Panc1 (cell line): ENCODE measurements around the gene MCF2. TPM values are rescaled to one million over a fixed set of nuclear protein-coding genes. Genes with fewer than 3 reads are reported as not detected.

Experiments
- ATAC-seq: fragments of 200-7000 bp; cut with Tn5 transposase; 2 replicates; pipeline ENCODE4 v1.9.1; 2020; ENCODE audit warnings: mild to moderate bottlenecking, moderate library complexity
- BruUV-seq: library from RNA; stranded (reverse); fragments of 400-500 nt; replicated peaks from 2 replicates; lab custom pipeline; 2021; lab: Mats Ljungman, UMichigan
- CTCF ChIA-PET: fragments of 300-600 bp; sonication (Branson Sonifier 250); formaldehyde crosslinking; loops from one replicate; lab custom pipeline; 2022; ENCODE audit warnings: antibody characterized with exemption; lab: Charles Lee
- POLR2A ChIA-PET: fragments of 300-600 bp; sonication (Branson Sonifier 250); formaldehyde crosslinking; loops from one replicate; lab custom pipeline; 2022; ENCODE audit warnings: antibody characterized with exemption; lab: Charles Lee
- DNase-seq: peaks from one replicate; pipeline ENCODE4 v3.0.0-alpha.2; 2010; ENCODE audit warnings: low read depth, low spot score
- H3K27ac ChIP-seq: 2 replicates; pipeline ENCODE4 v1.5.1; 2011; ENCODE audit warnings: mild to moderate bottlenecking, low read length, inconsistent platforms
- H3K27me3 ChIP-seq: fragments of 200-500 bp; sonication (Bioruptor generic); 2 replicates; pipeline ENCODE4 v1.6.0; 2014; ENCODE audit warnings: low read length, inconsistent platforms; ENCODE audit not compliant: control insufficient read depth, insufficient read depth
- H3K36me3 ChIP-seq: fragments of 200-500 bp; sonication (Bioruptor generic); 2 replicates; pipeline ENCODE4 v1.5.1; 2014; ENCODE audit warnings: inconsistent platforms, mild to moderate bottlenecking, low read length, moderate library complexity; ENCODE audit not compliant: control insufficient read depth, insufficient read depth
- H3K4me1 ChIP-seq: 2 replicates; pipeline ENCODE4 v1.5.1; 2011; ENCODE audit warnings: inconsistent platforms, mild to moderate bottlenecking, low read length, moderate library complexity; ENCODE audit not compliant: control insufficient read depth, insufficient read depth
- H3K4me3 ChIP-seq, 2 experiments: 2 replicates each; pipeline ENCODE4 v1.5.1; 2011 to 2012; ENCODE audit warnings: low read depth in 2 of 2, low read length in 2 of 2, mild to moderate bottlenecking in 2 of 2, inconsistent platforms in 1 of 2, moderate library complexity in 1 of 2
- H3K9me3 ChIP-seq: fragments of 200-500 bp; sonication (Bioruptor generic); 2 replicates; pipeline ENCODE4 v1.5.1; 2014; ENCODE audit warnings: low read depth, mild to moderate bottlenecking, inconsistent platforms, low read length, moderate library complexity; ENCODE audit not compliant: control insufficient read depth, insufficient read depth
- CTCF ChIP-seq: fragments of 450-650 bp; IDR thresholded peaks from 2 replicates; pipeline ENCODE4 v1.5.1; 2017; ENCODE audit warnings: mild to moderate bottlenecking
- POLR2AphosphoS5 ChIP-seq: IDR thresholded peaks from 2 replicates; pipeline ENCODE4 v1.6.1; 2012; ENCODE audit warnings: mild to moderate bottlenecking, low read depth, low read length, moderate library complexity
- SIN3A ChIP-seq: IDR thresholded peaks from 2 replicates; pipeline ENCODE4 v1.6.1; 2012; ENCODE audit warnings: low read depth, mild to moderate bottlenecking, low read length, moderate library complexity, borderline replicate concordance; ENCODE audit not compliant: insufficient read depth
- TCF7L2 ChIP-seq: IDR thresholded peaks from 2 replicates; pipeline ENCODE4 v1.6.1; 2011; ENCODE audit warnings: mild to moderate bottlenecking, low read depth, low read length, inconsistent platforms
- in situ Hi-C: cut with HindIII; loops from 2 replicates; pipeline ENCODE4 v1.10.0; 2016; ENCODE audit warnings: low sequenced_read_pairs, low pct_unique_long_range_greater_than_20kb
- intact Hi-C: fragments of 100-400 bp; cut with micrococcal nuclease; formaldehyde crosslinking; loops from one replicate; pipeline ENCODE4 v1.10.0; 2022; ENCODE audit not compliant: unreplicated experiment
- total RNA-seq: library from RNA; stranded (reverse); gene quantifications from one replicate; pipeline ENCODE4 v1.2.1, GENCODE V29; 2021; ENCODE audit not compliant: unreplicated experiment
- TF ChIP-seq, protein P1 (sequence below), 2 experiments: IDR thresholded peaks; 2 replicates each; pipeline ENCODE4 v1.6.1; 2011 to 2012; ENCODE audit warnings: low read depth in 2 of 2, control low read depth in 1 of 2, low read length in 1 of 2, mild to moderate bottlenecking in 1 of 2, moderate library complexity in 1 of 2; ENCODE audit not compliant: insufficient read depth in 1 of 2

Gene MCF2
- total RNA-seq, 1 experiment from 2014 or later = 0.31 TPM

GRCh38 chrX:139702658-139703057 is 5.3 kb downstream of the MCF2 start:
- ATAC-seq = no peak
- in situ Hi-C loops = no loop called here
- DNase-seq = no peak
- no TSS peak for BruUV-seq
- TF ChIP-seq CTCF = no peak
- no peak for TF ChIP-seq TCF7L2
- TF ChIP-seq POLR2AphosphoS5 = no peak
- no peak for TF ChIP-seq SIN3A
- TF ChIP-seq, protein P1, sequence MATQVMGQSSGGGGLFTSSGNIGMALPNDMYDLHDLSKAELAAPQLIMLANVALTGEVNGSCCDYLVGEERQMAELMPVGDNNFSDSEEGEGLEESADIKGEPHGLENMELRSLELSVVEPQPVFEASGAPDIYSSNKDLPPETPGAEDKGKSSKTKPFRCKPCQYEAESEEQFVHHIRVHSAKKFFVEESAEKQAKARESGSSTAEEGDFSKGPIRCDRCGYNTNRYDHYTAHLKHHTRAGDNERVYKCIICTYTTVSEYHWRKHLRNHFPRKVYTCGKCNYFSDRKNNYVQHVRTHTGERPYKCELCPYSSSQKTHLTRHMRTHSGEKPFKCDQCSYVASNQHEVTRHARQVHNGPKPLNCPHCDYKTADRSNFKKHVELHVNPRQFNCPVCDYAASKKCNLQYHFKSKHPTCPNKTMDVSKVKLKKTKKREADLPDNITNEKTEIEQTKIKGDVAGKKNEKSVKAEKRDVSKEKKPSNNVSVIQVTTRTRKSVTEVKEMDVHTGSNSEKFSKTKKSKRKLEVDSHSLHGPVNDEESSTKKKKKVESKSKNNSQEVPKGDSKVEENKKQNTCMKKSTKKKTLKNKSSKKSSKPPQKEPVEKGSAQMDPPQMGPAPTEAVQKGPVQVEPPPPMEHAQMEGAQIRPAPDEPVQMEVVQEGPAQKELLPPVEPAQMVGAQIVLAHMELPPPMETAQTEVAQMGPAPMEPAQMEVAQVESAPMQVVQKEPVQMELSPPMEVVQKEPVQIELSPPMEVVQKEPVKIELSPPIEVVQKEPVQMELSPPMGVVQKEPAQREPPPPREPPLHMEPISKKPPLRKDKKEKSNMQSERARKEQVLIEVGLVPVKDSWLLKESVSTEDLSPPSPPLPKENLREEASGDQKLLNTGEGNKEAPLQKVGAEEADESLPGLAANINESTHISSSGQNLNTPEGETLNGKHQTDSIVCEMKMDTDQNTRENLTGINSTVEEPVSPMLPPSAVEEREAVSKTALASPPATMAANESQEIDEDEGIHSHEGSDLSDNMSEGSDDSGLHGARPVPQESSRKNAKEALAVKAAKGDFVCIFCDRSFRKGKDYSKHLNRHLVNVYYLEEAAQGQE (IDR thresholded peaks at IDR 0.05; ENCODE audit: insufficient read depth in 1 of 2, low read depth in 2 of 2, low read length in 1 of 2) = no peak
- H3K36me3 ChIP-seq = no peaks in the 10 kb centered on the region
- POLR2A ChIA-PET = no interaction called here
- no peaks in the 10 kb centered on the region for H3K9me3 ChIP-seq
- H3K27me3 ChIP-seq = no peaks in the 10 kb centered on the region
- CTCF ChIA-PET = no interaction called here
- no peak overlapping the region for H3K27ac ChIP-seq
- H3K4me3 ChIP-seq = no peak overlapping the region
- no peaks in the 10 kb centered on the region for H3K4me1 ChIP-seq
- intact Hi-C loops = no loop called here

DNA sequence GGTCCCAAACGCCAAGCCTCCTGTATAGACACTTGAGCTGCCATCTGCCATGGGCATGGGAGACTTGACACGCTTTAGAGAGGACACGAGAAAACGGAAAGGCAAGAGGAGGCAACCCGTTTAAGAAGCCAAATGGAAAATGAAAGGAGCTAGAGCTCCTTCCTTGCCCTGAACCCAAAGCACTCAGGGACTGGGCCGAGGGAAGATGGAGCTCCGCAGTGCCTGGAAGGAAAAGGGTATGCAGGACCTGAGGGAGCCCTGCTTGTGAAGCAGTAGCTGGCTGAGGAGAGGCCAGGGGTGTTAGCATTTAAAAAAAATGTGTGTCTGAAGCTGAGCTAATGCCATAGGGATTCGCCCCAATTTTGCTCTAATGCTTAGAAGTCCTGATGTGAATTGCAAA is 15.1 kb downstream of the MCF2 start:
- in situ Hi-C loops (no loop called here), intact Hi-C loops (no loop called here)
- CTCF ChIA-PET = no interaction called here
- H3K9me3 ChIP-seq = no peaks in the 10 kb centered on the region
- no peak overlapping the region for H3K27ac ChIP-seq
- H3K27me3 ChIP-seq = peaks cover 10% of the 10 kb centered on the region
- BruUV-seq = no TSS peak
- no peaks in the 10 kb centered on the region for H3K36me3 ChIP-seq
- no peaks in the 10 kb centered on the region for H3K4me1 ChIP-seq
- POLR2A ChIA-PET = no interaction called here
- H3K4me3 ChIP-seq = peak overlapping the region; percentile 43 to 62
- no peak for TF ChIP-seq TCF7L2
- no peak for TF ChIP-seq SIN3A
- DNase-seq (no peak), ATAC-seq (peak; percentile 64)

- intact Hi-C loops = no loop called here
- no peak overlapping the region for H3K27ac ChIP-seq
- ChIA-PET POLR2A (no interaction called here), CTCF (no interaction called here)
- H3K4me3 ChIP-seq = peak overlapping the region; percentile 43 to 62
- ATAC-seq (peak; percentile 76), DNase-seq (no peak)
- H3K27me3 ChIP-seq = peaks cover 10% of the 10 kb centered on the region
- no peak for TF ChIP-seq SIN3A
- TF ChIP-seq, protein P1 (IDR thresholded peaks at IDR 0.05; ENCODE audit: insufficient read depth in 1 of 2, low read depth in 2 of 2, low read length in 1 of 2) = no peak
- no peak for TF ChIP-seq POLR2AphosphoS5
- no peak for TF ChIP-seq TCF7L2
- no peak for TF ChIP-seq CTCF
- H3K9me3 ChIP-seq = no peaks in the 10 kb centered on the region
- in situ Hi-C loops = no loop called here
- no TSS peak for BruUV-seq
- no peaks in the 10 kb centered on the region for H3K36me3 ChIP-seq
- H3K4me1 ChIP-seq = no peaks in the 10 kb centered on the region
Observed at GRCh38 chrX:139692506-139692849, 15.5 kb downstream of the MCF2 start.
